RPMI7951 (cell line): Measurements from ENCODE around the gene C1orf94. TPM values are rescaled to one million over a fixed set of nuclear protein-coding genes. Genes with fewer than 3 reads are reported as not detected.

Source experiments
- DNase-seq: peaks from one replicate; pipeline ENCODE4 v3.0.0-alpha.2; 2012; ENCODE audit warnings: low read depth
- total RNA-seq: library from RNA; depleted of rRNA; stranded (reverse); fragments of >200 nt; shearing (Covaris generic); gene quantifications from 2 replicates; pipeline ENCODE4 v1.2.3, GENCODE V29; 2014; rRNA removed

The C1orf94 gene
- total RNA-seq, 1 experiment from 2014 or later = 0.36 TPM

DNA sequence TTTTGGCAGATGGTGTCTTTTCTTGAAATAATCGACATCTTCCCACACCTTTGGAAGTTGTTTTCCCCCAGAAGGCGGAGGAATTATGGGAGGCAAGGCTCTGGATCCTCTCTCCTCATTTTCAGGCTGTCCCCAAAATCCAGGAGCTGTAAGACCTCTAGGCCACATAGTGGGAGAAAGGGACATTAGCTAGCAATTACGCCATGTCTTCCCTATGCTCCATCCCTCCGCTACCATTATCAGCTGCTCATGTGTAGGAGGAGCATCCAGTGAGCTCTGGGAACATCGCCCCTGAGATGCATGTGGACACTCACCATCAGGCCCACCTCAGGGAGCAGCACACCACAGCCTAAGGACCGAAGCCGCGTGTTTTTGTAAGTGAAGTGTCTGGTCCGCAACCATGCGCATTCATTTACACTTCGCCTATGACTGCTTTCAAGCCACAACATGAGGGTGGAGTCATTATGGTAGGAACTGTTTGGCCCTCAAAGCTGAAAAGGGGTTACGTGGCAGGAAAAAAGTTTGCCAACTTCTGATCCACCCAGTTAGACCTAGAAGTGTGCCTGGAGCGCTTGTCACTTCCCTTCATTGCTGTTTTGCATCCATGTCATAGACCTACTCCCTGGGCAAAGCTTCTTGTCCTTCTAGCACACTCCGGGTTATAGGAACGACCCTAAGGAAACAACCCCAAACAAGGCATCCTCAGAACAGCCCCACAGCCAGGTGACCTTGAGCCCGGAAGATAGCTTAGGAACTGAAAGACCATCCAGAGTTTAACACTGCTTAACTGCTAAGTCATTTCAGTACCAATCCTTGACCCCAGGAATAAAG, 85.5 kb downstream of the C1orf94 start:
- no peak for DNase-seq

- no peak for DNase-seq
These were observed 86.2 kb downstream of the C1orf94 start for GRCh38 chr1:34262921-34263320.

DNA sequence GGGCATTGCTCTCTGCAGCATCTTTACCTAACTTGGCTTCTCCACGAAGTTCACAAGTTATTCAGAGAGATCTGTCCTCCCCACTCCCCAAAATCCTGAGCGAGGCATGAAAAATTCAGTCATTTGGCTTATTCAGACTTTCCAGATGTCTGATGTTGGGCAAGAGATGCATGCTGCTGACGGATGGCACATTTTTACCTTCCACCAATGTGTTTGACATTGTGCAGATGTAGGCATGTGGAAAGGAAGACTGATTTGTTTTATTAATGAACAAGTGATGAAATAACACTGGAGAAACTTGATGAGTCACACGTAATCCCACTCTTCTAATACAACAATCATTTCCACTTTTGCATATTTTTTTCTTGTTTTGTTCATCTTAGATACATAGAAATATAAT, 86.7 kb downstream of the C1orf94 start:
- no peak for DNase-seq

- no peak for DNase-seq
These were observed 88.7 kb downstream of the C1orf94 start for GRCh38 chr1:34265396-34265795.

- DNase-seq = peak; percentile 37
These were observed 89.6 kb downstream of the C1orf94 start for GRCh38 chr1:34266127-34266951.

DNA sequence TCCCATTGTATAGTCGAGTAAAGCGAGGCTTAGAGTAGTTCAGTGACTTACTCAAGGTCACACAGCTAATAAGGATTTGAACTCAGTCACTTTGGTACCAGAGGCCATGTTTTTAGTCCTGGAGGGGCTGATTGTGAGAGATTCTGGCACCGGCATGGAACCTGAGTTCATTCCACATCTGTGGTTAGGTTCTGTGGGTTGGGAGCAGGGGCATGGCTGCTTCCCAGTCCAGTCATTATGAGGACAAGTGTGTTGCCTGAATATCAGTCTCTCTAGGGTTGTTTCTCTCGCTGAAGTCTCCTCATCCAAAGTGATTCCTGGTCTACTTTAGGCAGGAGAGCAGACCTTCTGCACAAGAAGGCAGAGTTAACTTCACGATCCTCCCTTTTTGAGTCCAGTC, 90.6 kb downstream of the C1orf94 start:
- peak; percentile 64 for DNase-seq

DNA sequence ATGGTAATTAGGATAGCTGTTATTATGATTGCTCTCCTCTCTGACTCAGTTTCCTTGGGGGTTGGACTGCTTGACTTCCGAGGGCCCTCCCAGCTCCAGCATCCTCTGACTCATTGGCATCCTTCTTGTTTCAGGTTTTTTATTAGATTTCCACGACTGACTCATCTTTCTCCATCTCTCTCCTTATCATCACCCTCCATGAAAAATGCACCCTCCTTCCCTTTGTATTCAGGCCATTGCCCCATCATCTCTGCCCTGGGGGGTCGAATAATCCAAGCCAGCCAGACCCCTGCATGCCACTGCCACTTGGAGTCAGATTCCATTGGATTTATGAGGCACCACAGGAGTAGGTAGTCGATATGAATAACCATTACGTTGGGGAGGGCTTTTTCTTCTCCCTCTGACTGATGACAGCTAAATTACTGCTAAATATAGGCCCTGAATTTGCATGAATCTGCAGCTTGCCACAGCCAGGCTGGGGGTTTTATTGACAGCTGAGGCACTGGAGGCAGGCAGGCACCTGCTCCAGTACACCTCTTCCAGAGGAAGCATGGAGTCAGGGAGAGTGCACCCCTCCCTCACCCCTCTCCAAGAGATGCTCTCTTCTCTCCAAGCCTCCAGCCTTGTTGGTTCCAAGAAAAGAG, 91.7 kb downstream of the C1orf94 start:
- DNase-seq = peak; percentile 99

Other genes starting within 250 kb of the C1orf94 start
- 0.59 and 1.1 TPM in 2 replicates for gene CSMD2, start 11.7 kb upstream of the C1orf94 start, total RNA-seq